Measurements from ENCODE around the gene S100A2. TPM values are rescaled to one million over a fixed set of nuclear protein-coding genes. Genes with fewer than 3 reads are reported as not detected.

The S100A2 gene
- under 1 TPM in 2 of 7 donors, not detected in 5; 0.60 to 0.97 TPM for total RNA-seq
- 1 to 10 TPM in 2 of 3 donors, under 1 TPM in 1; 0.61 to 5.2 (median 2.8) TPM for polyA plus RNA-seq
- long read RNA-seq, donor 1, result 0 reads
- long read RNA-seq, donor 2, partial matches to known transcripts, result 0 of 1 reads
- long read RNA-seq, donor 2, other reads (novel, unspliced or antisense), result 0 of 1 reads

DNA sequence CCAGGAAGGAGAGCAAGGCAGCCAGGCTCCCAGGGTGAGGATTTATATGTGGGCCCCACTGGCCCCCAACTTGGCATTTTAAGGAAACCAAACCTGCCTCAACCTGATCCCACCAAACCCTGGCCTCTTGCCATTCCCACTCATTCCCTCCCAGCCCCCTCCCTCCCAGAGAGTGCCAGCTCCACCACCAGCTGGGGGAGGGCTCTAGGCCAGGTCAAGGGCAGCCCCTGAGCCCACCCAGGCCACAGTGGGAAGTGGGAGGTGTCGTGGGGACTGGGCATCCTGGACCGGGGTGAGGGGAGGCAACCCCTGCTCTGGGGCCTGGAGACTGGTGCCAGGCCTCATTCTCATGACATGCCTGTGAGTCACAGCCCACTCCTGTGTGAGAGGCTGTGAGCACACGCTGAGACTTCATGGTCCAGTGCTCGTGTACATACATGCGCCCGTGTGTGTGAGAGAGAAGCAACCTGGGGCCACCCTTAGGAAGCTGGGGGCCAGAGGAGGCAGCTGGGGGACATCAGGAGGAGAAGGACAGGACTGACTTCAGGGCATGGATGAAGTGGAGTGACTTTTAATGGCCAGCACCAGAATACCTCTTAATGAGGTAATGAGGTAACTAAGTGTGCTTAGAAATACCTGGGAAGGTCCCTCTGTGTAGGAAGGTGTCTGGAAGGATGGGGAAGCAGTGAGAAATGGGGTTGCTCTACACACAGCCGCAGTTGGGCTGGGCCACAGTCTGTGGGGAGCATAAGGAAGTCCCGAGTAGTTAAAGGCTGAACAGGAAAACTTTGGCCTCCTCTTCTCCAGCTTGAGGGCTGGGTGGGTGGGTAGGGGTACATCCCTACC lies at the start of gene S100A2:
S100A2 (minus strand) TSS at position 316 of the 846 bp plus-strand sequence. CDS start 1,967 bp downstream, outside the sequence.
- intact Hi-C loops (cut with DNase I; ENCODE audit: low total_unique reads), result loop anchor here (5.0 to 10.0 kb wide), 2 partner anchors 33 to 211 kb away; partner anchors contain the start of gene S100A9
- no peaks in the 10 kb centered on the region for H3K9me3 ChIP-seq
- TF ChIP-seq, protein P1, sequence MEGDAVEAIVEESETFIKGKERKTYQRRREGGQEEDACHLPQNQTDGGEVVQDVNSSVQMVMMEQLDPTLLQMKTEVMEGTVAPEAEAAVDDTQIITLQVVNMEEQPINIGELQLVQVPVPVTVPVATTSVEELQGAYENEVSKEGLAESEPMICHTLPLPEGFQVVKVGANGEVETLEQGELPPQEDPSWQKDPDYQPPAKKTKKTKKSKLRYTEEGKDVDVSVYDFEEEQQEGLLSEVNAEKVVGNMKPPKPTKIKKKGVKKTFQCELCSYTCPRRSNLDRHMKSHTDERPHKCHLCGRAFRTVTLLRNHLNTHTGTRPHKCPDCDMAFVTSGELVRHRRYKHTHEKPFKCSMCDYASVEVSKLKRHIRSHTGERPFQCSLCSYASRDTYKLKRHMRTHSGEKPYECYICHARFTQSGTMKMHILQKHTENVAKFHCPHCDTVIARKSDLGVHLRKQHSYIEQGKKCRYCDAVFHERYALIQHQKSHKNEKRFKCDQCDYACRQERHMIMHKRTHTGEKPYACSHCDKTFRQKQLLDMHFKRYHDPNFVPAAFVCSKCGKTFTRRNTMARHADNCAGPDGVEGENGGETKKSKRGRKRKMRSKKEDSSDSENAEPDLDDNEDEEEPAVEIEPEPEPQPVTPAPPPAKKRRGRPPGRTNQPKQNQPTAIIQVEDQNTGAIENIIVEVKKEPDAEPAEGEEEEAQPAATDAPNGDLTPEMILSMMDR (IDR thresholded peaks at IDR 0.05 in 8 of 11, conservative IDR thresholded peaks at IDR 0.05 in 3 of 11), result no peak
- peak in 1 of 3 donors; percentile 24 for TF ChIP-seq POLR2AphosphoS5 (IDR thresholded peaks at IDR 0.05)
- no peak for TF ChIP-seq POLR2A (IDR thresholded peaks at IDR 0.05)
- H3K36me3 ChIP-seq, result no peaks in the 10 kb centered on the region
- WGBS, 5 donors, result 34 to 46% (median 39%) methylated on average over 7 to 8 of the region's 8 CpGs
- peak; percentile 80 for DNase-seq
- H3K4me1 ChIP-seq, result peaks cover 23 to 51% (median 35%) of the 10 kb centered on the region in 6 donors
- H3K27ac ChIP-seq, result peak within 1 kb of the TSS; percentile 64 to 93 (median 88)
- no peaks in the 10 kb centered on the region for H3K27me3 ChIP-seq (replicated peaks in 1 of 7)
- peak within 1 kb of the TSS in 1 of 8 donors; percentile 44 for H3K4me3 ChIP-seq

DNA sequence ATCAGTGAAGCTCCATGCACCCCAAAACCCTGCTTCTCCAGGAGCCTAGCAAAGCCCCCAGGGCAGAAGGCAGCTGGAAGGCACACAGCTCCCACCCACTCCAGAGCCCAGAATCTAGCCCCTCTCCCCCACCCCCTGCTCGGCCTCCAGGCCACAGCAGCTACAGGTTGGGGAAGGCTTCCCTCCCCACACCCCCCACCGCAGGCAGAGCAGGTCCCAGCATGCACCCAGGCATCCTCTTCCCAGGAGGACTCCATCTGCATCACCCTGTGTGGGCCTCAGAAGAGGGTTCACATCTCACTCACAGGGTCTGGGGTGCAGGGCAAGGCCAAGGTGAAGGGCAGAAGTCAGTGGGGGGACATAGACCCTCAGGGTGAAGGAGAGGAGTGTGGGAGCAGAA lies 49.8 kb upstream of the S100A2 start:
- Histone ChIP-seq H3K27ac (peak overlapping the region in 2 of 8 donors; percentile 46 to 90), H3K27me3 (replicated peaks in 1 of 7) (no peaks in the 10 kb centered on the region), H3K4me3 (no peak overlapping the region), H3K4me1 (peaks cover 14 to 66% (median 38%) of the 10 kb centered on the region in 6 donors), H3K36me3 (peaks cover 0 to 14% (median 0%) of the 10 kb centered on the region in 6 donors), H3K9me3 (no peaks in the 10 kb centered on the region)
- intact Hi-C loops (cut with DNase I; ENCODE audit: low total_unique reads), result loop anchor here (5.0 kb wide), 1 partner anchor 43 kb away; no protein-coding TSS in a partner anchor
- DNase-seq, result no peak
- 83 to 100% (median 93%) methylated on average over 1 to 2 of the region's 2 CpGs for WGBS, 5 donors
- no peak for TF ChIP-seq POLR2AphosphoS5 (IDR thresholded peaks at IDR 0.05)
- TF ChIP-seq, protein P1 (IDR thresholded peaks at IDR 0.05 in 8 of 11, conservative IDR thresholded peaks at IDR 0.05 in 3 of 11), result no peak
- TF ChIP-seq POLR2A (IDR thresholded peaks at IDR 0.05), result no peak

DNA sequence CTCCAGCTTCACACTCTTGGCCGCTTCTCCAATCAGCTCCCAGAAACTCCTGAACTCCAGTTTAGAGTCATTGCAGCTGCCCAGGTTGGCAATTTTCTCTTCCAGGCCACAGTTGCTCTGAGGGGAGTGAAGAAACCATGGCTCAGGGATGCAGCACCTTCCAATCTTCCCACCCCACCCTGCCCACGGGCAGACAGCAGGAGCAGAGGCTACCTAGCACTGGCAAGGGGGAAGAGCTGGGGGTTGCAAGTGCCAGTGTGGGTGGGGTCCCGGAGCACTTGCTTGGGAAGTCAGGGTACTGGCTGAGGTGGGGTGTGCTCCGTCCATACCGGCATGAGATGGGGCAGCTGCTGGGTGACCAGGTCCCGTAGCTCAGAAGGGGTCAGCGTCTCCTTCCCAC lies 49.3 kb upstream of the S100A2 start:
- TF ChIP-seq POLR2A (IDR thresholded peaks at IDR 0.05) (no peak), POLR2AphosphoS5 (IDR thresholded peaks at IDR 0.05) (no peak)
- TF ChIP-seq, protein P1 (IDR thresholded peaks at IDR 0.05 in 8 of 11, conservative IDR thresholded peaks at IDR 0.05 in 3 of 11), result no peak
- 88 to 100% (median 93%) methylated on average over 5 to 7 of the region's 7 CpGs for WGBS, 5 donors
- peaks cover 14 to 71% (median 43%) of the 10 kb centered on the region in 6 donors for H3K4me1 ChIP-seq
- peak overlapping the region in 3 of 8 donors; percentile 2 to 90 (median 88) for H3K27ac ChIP-seq
- DNase-seq, result no peak
- H3K4me3 ChIP-seq, result no peak overlapping the region
- peaks cover 0 to 10% (median 0%) of the 10 kb centered on the region in 6 donors for H3K36me3 ChIP-seq
- intact Hi-C loops (cut with DNase I; ENCODE audit: low total_unique reads), result loop anchor here (5.0 kb wide), 1 partner anchor 43 kb away; no protein-coding TSS in a partner anchor
- no peaks in the 10 kb centered on the region for H3K27me3 ChIP-seq (replicated peaks in 1 of 7)
- H3K9me3 ChIP-seq, result no peaks in the 10 kb centered on the region

Measured in spleen (tissue), 13 donors.